ENCODE measurements around the gene TMEM170A. TPM values are rescaled to one million over a fixed set of nuclear protein-coding genes. Genes with fewer than 3 reads are reported as not detected.

Gene TMEM170A
- total and polyA plus RNA-seq, 2 of the 13 experiments (the other 11 are each of a cell fraction or from before 2014, with no cell fraction given) = 35.7 to 39.7 TPM

DNA sequence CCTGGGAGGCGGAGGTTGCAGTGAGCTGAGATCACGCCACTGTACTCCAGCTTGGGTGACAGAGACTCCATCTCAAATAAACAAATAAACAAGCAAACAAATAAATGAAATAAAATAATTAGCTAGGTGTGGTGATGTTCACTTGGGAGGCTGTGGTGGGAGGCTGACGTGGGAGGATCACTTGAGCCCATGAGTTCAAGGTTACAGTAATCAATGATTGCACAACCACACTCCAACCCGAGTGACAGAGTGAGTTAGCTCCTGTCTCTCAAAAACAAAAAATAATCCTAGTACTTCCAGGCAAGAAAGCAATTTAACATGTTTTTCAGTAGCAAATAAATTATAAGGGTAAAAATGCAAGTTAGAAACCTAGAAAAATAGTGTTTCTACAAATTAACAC lies 57.5 kb downstream of the TMEM170A start (continued):
- TF ChIP-seq FOXO1 (CRISPR knock-in tag; IDR thresholded peaks at IDR 0.05) (0 out of 2 replicates have a peak, but pooled peaks have one; percentile 19), FOXP1 (IDR thresholded peaks at IDR 0.05) (no peak), FOXP1 (CRISPR knock-in tag; IDR thresholded peaks at IDR 0.05) (peak; percentile 26; the same call in 1 of the 2 replicates), SP5 (CRISPR knock-in tag; IDR thresholded peaks at IDR 0.05; ENCODE audit: borderline replicate concordance, low read depth) (peak; percentile 37; the same call in 1 of the 2 replicates), NR2F6 (IDR thresholded peaks at IDR 0.05) (peak; percentile 44; the same call in 1 of the 2 replicates), NR2F6 (CRISPR knock-in tag; IDR thresholded peaks at IDR 0.05) (peak; percentile 62; the same call in 1 of the 2 replicates), ZFP1 (CRISPR knock-in tag; IDR thresholded peaks at IDR 0.05) (0 out of 2 replicates have a peak, but pooled peaks have one; percentile 25), HNF4A (CRISPR knock-in tag; IDR thresholded peaks at IDR 0.05) (peak; percentile 73), RCOR2 (CRISPR knock-in tag; IDR thresholded peaks at IDR 0.05) (peak; percentile 76), ZNF121 (CRISPR knock-in tag; IDR thresholded peaks at IDR 0.05) (0 out of 2 replicates have a peak, but pooled peaks have one; percentile 17), MTF1 (CRISPR knock-in tag; IDR thresholded peaks at IDR 0.05) (no peak), ZEB1 (IDR thresholded peaks at IDR 0.05; ENCODE audit: insufficient replicate concordance, low read depth) (no peak), ARID2 (CRISPR knock-in tag; IDR thresholded peaks at IDR 0.05; ENCODE audit: borderline replicate concordance) (no peak), KDM2A (CRISPR knock-in tag; IDR thresholded peaks at IDR 0.05; ENCODE audit: borderline replicate concordance, low read depth) (0 out of 2 replicates have a peak, but pooled peaks have one; percentile 4), ZMYM3 (CRISPR knock-in tag; IDR thresholded peaks at IDR 0.05) (peak; percentile 91), ZFP36L1 (CRISPR knock-in tag; IDR thresholded peaks at IDR 0.05) (no peak), CCDC6 (CRISPR knock-in tag; IDR thresholded peaks at IDR 0.05) (no peak), RXRB (CRISPR knock-in tag; IDR thresholded peaks at IDR 0.05; ENCODE audit: borderline replicate concordance) (peak; percentile 33; the same call in 1 of the 2 replicates), ZNF724P (CRISPR knock-in tag; IDR thresholded peaks at IDR 0.05; ENCODE audit: borderline replicate concordance) (no peak)
- TF ChIP-seq, protein P1, sequence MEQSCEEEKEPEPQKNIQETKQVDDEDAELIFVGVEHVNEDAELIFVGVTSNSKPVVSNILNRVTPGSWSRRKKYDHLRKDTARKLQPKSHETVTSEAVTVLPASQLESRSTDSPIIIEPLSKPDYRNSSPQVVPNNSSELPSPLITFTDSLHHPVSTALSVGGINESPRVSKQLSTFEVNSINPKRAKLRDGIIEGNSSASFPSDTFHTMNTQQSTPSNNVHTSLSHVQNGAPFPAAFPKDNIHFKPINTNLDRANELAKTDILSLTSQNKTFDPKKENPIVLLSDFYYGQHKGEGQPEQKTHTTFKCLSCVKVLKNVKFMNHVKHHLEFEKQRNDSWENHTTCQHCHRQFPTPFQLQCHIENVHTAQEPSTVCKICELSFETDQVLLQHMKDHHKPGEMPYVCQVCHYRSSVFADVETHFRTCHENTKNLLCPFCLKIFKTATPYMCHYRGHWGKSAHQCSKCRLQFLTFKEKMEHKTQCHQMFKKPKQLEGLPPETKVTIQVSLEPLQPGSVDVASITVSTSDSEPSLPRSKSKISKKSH (CRISPR knock-in tag; IDR thresholded peaks at IDR 0.05; ENCODE audit: borderline replicate concordance) = no peak
- TF ChIP-seq, protein P2, sequence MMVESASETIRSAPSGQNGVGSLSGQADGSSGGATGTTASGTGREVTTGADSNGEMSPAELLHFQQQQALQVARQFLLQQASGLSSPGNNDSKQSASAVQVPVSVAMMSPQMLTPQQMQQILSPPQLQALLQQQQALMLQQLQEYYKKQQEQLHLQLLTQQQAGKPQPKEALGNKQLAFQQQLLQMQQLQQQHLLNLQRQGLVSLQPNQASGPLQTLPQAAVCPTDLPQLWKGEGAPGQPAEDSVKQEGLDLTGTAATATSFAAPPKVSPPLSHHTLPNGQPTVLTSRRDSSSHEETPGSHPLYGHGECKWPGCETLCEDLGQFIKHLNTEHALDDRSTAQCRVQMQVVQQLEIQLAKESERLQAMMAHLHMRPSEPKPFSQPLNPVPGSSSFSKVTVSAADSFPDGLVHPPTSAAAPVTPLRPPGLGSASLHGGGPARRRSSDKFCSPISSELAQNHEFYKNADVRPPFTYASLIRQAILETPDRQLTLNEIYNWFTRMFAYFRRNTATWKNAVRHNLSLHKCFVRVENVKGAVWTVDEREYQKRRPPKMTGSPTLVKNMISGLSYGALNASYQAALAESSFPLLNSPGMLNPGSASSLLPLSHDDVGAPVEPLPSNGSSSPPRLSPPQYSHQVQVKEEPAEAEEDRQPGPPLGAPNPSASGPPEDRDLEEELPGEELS (CRISPR knock-in tag; IDR thresholded peaks at IDR 0.05) = 0 out of 2 replicates have a peak, but pooled peaks have one; percentile 31
- TF ChIP-seq, protein P3, sequence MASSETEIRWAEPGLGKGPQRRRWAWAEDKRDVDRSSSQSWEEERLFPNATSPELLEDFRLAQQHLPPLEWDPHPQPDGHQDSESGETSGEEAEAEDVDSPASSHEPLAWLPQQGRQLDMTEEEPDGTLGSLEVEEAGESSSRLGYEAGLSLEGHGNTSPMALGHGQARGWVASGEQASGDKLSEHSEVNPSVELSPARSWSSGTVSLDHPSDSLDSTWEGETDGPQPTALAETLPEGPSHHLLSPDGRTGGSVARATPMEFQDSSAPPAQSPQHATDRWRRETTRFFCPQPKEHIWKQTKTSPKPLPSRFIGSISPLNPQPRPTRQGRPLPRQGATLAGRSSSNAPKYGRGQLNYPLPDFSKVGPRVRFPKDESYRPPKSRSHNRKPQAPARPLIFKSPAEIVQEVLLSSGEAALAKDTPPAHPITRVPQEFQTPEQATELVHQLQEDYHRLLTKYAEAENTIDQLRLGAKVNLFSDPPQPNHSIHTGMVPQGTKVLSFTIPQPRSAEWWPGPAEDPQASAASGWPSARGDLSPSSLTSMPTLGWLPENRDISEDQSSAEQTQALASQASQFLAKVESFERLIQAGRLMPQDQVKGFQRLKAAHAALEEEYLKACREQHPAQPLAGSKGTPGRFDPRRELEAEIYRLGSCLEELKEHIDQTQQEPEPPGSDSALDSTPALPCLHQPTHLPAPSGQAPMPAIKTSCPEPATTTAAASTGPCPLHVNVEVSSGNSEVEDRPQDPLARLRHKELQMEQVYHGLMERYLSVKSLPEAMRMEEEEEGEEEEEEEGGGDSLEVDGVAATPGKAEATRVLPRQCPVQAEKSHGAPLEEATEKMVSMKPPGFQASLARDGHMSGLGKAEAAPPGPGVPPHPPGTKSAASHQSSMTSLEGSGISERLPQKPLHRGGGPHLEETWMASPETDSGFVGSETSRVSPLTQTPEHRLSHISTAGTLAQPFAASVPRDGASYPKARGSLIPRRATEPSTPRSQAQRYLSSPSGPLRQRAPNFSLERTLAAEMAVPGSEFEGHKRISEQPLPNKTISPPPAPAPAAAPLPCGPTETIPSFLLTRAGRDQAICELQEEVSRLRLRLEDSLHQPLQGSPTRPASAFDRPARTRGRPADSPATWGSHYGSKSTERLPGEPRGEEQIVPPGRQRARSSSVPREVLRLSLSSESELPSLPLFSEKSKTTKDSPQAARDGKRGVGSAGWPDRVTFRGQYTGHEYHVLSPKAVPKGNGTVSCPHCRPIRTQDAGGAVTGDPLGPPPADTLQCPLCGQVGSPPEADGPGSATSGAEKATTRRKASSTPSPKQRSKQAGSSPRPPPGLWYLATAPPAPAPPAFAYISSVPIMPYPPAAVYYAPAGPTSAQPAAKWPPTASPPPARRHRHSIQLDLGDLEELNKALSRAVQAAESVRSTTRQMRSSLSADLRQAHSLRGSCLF (CRISPR knock-in tag; IDR thresholded peaks at IDR 0.05; ENCODE audit: borderline replicate concordance) = no peak
